CD4-positive, alpha-beta T cell treated with Interleukin-17A for 1 hour (primary cell): ENCODE results near the gene TBC1D2B.
"Not testable (repeated sequence)": the region's sequence is repeated elsewhere in the genome, so short reads cannot be mapped to it uniquely, and the experiment has no call there.

Experiments
- DNase-seq: peaks from one replicate; pipeline ENCODE4 v3.0.0-alpha.2; 2020

The TBC1D2B gene

GRCh38 chr15:77999486-77999885, 78.0 kb downstream of the TBC1D2B start:
- no peak for DNase-seq

GRCh38 chr15:77998592-77998991, 78.9 kb downstream of the TBC1D2B start:
- DNase-seq, result no peak

GRCh38 chr15:77997761-77998554, 79.6 kb downstream of the TBC1D2B start:
- DNase-seq, result not testable (repeated sequence)

- DNase-seq, result not testable (repeated sequence)
These were observed 80.3 kb downstream of the TBC1D2B start for GRCh38 chr15:77997221-77997620.

- DNase-seq, result not testable (repeated sequence)
These were observed 80.8 kb downstream of the TBC1D2B start for GRCh38 chr15:77996713-77997171.

- not testable (repeated sequence) for DNase-seq
These were observed 81.3 kb downstream of the TBC1D2B start for GRCh38 chr15:77996226-77996625.

GRCh38 chr15:77995537-77995918, 82.0 kb downstream of the TBC1D2B start:
- not testable (repeated sequence) for DNase-seq

GRCh38 chr15:77994893-77995536, 82.5 kb downstream of the TBC1D2B start:
- peak; percentile 13 for DNase-seq

GRCh38 chr15:77993970-77994693, 83.4 kb downstream of the TBC1D2B start:
- DNase-seq, result not testable (repeated sequence)

- DNase-seq, result no peak
These were observed 84.1 kb downstream of the TBC1D2B start for GRCh38 chr15:77993374-77993911.

GRCh38 chr15:77992356-77993222, 84.9 kb downstream of the TBC1D2B start:
- DNase-seq, result no peak

- DNase-seq, result not testable (repeated sequence)
These were observed 85.8 kb downstream of the TBC1D2B start for GRCh38 chr15:77991658-77992201.

- no peak for DNase-seq
These were observed 86.5 kb downstream of the TBC1D2B start for GRCh38 chr15:77991029-77991406.

GRCh38 chr15:77989296-77990143, 88.0 kb downstream of the TBC1D2B start:
- no peak for DNase-seq

GRCh38 chr15:77988347-77989295, 88.9 kb downstream of the TBC1D2B start:
- no peak for DNase-seq

GRCh38 chr15:77987765-77988136, 89.8 kb downstream of the TBC1D2B start:
- DNase-seq, result not testable (repeated sequence)

- no peak for DNase-seq
These were observed 90.4 kb downstream of the TBC1D2B start for GRCh38 chr15:77986891-77987764.

GRCh38 chr15:77985931-77986480, 91.5 kb downstream of the TBC1D2B start:
- DNase-seq, result no peak
